Astrocyte (in vitro differentiated cells and primary cell): ENCODE measurements around the gene MRGPRF.

Experiments used
- EZH2 ChIP-seq: IDR thresholded peaks from 2 replicates; pipeline ENCODE4 v1.6.1; 2012; ENCODE audit warnings: mild to moderate bottlenecking, low read length, inconsistent platforms; ENCODE audit not compliant: insufficient read depth
- TF ChIP-seq, protein P1 (sequence below): IDR thresholded peaks from 2 replicates; pipeline ENCODE4 v1.5.1; 2011; ENCODE audit warnings: low read depth, mild to moderate bottlenecking, inconsistent platforms, low read length, moderate library complexity; ENCODE audit not compliant: insufficient read depth

- TF ChIP-seq, protein P1, sequence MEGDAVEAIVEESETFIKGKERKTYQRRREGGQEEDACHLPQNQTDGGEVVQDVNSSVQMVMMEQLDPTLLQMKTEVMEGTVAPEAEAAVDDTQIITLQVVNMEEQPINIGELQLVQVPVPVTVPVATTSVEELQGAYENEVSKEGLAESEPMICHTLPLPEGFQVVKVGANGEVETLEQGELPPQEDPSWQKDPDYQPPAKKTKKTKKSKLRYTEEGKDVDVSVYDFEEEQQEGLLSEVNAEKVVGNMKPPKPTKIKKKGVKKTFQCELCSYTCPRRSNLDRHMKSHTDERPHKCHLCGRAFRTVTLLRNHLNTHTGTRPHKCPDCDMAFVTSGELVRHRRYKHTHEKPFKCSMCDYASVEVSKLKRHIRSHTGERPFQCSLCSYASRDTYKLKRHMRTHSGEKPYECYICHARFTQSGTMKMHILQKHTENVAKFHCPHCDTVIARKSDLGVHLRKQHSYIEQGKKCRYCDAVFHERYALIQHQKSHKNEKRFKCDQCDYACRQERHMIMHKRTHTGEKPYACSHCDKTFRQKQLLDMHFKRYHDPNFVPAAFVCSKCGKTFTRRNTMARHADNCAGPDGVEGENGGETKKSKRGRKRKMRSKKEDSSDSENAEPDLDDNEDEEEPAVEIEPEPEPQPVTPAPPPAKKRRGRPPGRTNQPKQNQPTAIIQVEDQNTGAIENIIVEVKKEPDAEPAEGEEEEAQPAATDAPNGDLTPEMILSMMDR = no peak
- no peak for TF ChIP-seq EZH2
These were observed 42.2 kb upstream of the MRGPRF start for GRCh38 chr11:69055212-69055586.
